Measurements from ENCODE around the gene PRKCB. TPM values are rescaled to one million over a fixed set of nuclear protein-coding genes. Genes with fewer than 3 reads are reported as not detected.
"Not testable (repeated sequence)": the region's sequence is repeated elsewhere in the genome, so short reads cannot be mapped to it uniquely, and the experiment has no call there.

Gene PRKCB
- polyA plus RNA-seq, 3 donors: 4.1 to 5.4 (median 4.2) TPM

- DNase-seq (ENCODE audit: extremely low read depth in 1 of 11, low read depth in 9 of 11, low spot score in 4 of 11): no peak
Measured at GRCh38 chr16:24091125-24091524, 255.3 kb downstream of the PRKCB start.

- DNase-seq (ENCODE audit: extremely low read depth in 1 of 11, low read depth in 9 of 11, low spot score in 4 of 11): no peak
Measured at GRCh38 chr16:24093049-24093448, 257.3 kb downstream of the PRKCB start.

DNA sequence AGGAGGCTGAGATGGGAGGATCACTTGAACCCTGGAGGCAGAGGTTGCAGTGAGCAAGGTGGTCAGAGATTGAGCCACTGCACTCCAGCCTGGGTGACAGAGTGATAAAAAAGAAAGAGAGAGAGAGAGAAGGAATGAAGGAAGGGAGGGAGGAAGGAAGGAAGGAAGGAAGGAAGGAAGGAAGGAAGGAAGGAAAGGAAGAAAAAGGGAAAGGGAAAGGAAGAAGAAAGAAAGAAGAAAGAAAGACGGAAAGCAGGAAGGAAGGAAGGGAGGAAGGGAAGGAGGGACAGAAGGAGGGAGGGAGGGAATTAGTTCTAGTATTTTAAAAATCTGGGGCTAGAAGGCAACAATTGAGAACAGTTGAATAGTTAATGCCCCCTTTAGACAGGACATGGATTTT is 258.9 kb downstream of the PRKCB start:
- DNase-seq (ENCODE audit: extremely low read depth in 1 of 11, low read depth in 9 of 11, low spot score in 4 of 11): no peak

DNA sequence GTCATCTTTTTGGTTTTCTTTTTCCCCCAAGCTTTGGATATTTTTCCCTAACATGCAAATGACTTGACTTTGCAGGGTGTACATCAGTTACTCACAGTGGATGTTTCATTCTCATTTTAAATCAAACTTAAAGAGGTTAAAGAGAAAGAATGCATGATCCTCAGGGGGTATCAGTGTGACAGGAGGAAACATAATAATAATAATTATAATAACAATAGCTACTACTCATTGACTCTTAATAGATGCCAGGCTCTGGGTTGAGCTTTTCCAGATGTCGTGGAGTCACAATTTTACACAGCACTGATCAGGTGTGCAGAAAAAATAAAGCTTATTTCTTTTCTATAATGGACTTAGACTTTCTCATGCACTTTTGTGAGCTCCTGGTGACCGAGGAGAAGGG is 263.1 kb downstream of the PRKCB start:
- DNase-seq (ENCODE audit: extremely low read depth in 1 of 11, low read depth in 9 of 11, low spot score in 4 of 11): no peak

DNA sequence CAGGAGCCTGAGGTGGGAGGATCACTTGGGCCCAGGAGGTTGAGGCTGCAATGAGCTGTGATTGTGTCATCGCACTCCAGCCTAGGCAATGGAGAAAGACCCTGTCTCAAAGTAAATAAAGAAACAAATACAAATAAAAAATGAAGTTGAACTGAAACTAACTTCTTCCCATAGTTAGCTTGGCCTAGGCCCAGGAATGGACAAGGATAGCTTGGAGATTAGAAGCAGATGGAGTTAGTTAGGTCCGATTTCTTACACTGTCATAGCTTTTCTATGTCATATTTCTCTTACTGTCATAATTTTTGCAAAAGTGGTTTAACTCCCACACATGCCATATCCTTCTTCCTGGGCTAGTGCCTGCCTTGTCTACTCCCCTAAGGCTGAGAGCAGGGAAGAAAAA is 265.6 kb downstream of the PRKCB start:
- DNase-seq (ENCODE audit: extremely low read depth in 1 of 11, low read depth in 9 of 11, low spot score in 4 of 11): peak in 1 of 11 donors; percentile 2

GRCh38 chr16:24102209-24102660 is 266.5 kb downstream of the PRKCB start:
- DNase-seq (ENCODE audit: extremely low read depth in 1 of 11, low read depth in 9 of 11, low spot score in 4 of 11): peak in 2 of 11 donors; percentile 2 to 3

DNA sequence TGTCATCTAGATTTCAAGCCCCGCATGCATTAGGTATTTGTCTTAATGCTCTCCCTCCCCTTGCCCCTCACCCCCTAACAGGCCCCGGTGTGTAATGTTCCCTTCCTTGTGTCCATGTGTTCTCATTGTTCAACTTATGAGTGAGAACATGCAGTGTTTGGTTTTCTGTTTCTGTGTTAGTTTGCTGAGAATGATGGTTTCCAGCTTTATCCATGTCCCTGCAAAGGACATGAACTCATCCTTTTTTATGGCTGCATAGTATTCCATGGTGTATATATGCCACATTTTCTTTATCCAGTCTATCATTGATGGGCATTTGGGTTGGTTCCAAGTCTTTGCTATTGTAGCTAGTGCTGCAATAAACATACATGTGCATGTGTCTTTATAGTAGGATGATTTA is 269.7 kb downstream of the PRKCB start:
- not testable (repeated sequence) for DNase-seq (ENCODE audit: extremely low read depth in 1 of 11, low read depth in 9 of 11, low spot score in 4 of 11)

GRCh38 chr16:24108090-24108489 is 272.3 kb downstream of the PRKCB start:
- not testable (repeated sequence) for DNase-seq (ENCODE audit: extremely low read depth in 1 of 11, low read depth in 9 of 11, low spot score in 4 of 11)

- DNase-seq (ENCODE audit: extremely low read depth in 1 of 11, low read depth in 9 of 11, low spot score in 4 of 11): no peak
Measured at GRCh38 chr16:24111724-24112302, 276.0 kb downstream of the PRKCB start.

GRCh38 chr16:24113115-24113745 is 277.4 kb downstream of the PRKCB start:
- no peak for DNase-seq (ENCODE audit: extremely low read depth in 1 of 11, low read depth in 9 of 11, low spot score in 4 of 11)

DNA sequence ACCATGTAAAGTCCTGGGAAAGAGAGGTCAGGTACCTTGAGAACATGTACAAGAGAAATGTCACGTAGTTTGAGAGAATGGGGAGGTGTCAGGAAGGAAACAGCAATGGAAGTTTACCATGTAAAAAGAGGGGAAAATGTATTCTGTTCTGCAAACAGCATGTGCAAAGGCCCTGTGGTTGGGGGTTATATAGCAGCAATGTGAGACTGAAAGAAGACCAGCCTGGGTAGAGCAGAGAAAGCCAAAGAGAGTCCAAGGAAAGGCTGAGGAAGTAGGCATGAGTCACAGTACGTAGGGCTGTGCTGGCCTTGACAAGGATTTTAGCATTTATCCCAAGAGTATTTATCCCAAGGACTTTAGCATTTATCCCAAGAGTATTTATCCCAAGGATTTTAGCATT is 279.1 kb downstream of the PRKCB start:
- no peak for DNase-seq (ENCODE audit: extremely low read depth in 1 of 11, low read depth in 9 of 11, low spot score in 4 of 11)

- DNase-seq (ENCODE audit: extremely low read depth in 1 of 11, low read depth in 9 of 11, low spot score in 4 of 11): no peak
Measured at GRCh38 chr16:24116046-24116776, 280.4 kb downstream of the PRKCB start.

DNA sequence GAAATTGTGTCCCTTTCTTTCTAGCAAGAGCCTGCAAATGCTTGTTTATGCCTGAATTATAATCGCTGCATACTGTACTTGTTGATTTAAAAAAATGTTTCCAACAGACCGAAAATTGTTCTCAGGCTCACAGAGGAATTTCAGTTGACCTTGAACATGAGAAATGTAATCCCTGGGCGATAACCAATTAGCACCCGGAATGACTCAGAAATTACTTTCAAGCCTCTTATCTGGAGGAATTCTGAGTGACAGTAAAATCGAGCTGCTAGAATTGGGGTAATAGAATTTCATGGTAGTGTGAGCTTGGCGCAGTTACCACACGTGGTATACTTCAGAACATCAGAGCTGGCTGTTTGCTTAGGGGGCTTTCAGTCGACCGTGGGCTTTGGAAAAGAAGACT is 281.2 kb downstream of the PRKCB start:
- DNase-seq (ENCODE audit: extremely low read depth in 1 of 11, low read depth in 9 of 11, low spot score in 4 of 11): no peak

GRCh38 chr16:24117680-24118079 is 281.9 kb downstream of the PRKCB start:
- DNase-seq (ENCODE audit: extremely low read depth in 1 of 11, low read depth in 9 of 11, low spot score in 4 of 11): no peak

GRCh38 chr16:24118126-24118821 is 282.5 kb downstream of the PRKCB start:
- no peak for DNase-seq (ENCODE audit: extremely low read depth in 1 of 11, low read depth in 9 of 11, low spot score in 4 of 11)

DNA sequence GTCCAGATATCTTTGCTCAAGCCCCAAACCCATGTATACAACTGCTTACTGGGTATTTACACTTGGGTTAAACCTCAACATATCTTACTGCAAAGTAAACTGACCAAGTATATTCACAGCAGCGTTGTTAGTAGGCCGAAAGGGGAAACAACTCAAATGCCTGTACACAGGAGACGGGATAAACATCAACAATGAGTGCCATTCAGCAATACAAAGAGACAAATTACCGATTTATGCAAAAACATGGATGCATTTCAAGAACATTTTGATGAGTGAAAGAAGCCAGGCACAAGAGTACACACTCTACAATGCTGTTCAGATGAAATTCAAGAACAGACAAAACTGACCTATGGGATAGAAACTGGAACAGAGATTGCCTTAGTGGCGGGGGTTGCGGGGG is 284.0 kb downstream of the PRKCB start:
- no peak for DNase-seq (ENCODE audit: extremely low read depth in 1 of 11, low read depth in 9 of 11, low spot score in 4 of 11)

- DNase-seq (ENCODE audit: extremely low read depth in 1 of 11, low read depth in 9 of 11, low spot score in 4 of 11): no peak
Measured at GRCh38 chr16:24123275-24123674, 287.5 kb downstream of the PRKCB start.

DNA sequence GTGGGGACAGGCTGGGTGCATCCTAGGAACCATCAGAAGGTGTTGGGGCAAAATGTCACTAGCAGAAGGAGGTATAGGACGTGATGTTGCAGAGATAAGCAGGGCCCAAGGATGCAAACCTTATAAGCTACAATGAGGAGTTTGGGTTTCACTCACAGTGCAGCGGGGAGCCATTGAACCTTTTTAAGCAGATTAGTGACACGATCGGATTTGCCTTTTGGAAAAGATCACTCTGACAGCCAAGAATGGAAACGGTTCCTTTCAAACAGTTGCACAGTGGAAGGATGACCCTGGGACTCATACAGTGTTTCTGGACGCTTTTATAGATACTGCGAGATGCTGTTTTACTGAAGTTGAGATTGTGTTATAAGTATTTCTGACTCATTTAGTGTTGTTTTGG is 288.5 kb downstream of the PRKCB start:
- DNase-seq (ENCODE audit: extremely low read depth in 1 of 11, low read depth in 9 of 11, low spot score in 4 of 11): no peak

GRCh38 chr16:24125214-24125613 is 289.4 kb downstream of the PRKCB start:
- no peak for DNase-seq (ENCODE audit: extremely low read depth in 1 of 11, low read depth in 9 of 11, low spot score in 4 of 11)

- no peak for DNase-seq (ENCODE audit: extremely low read depth in 1 of 11, low read depth in 9 of 11, low spot score in 4 of 11)
Measured at GRCh38 chr16:24129412-24129918, 293.7 kb downstream of the PRKCB start.

Measured in renal cortex interstitium (tissue), 11 donors.